ENCODE measurements around the gene SLC37A1. TPM values are rescaled to one million over a fixed set of nuclear protein-coding genes. Genes with fewer than 3 reads are reported as not detected.

The SLC37A1 gene
- total and polyA plus RNA-seq, 8 donors: 8.9 to 26.8 (median 10.5) TPM

GRCh38 chr21:42584296-42584641 lies 70.6 kb downstream of the SLC37A1 start:
- Histone ChIP-seq H3K27ac (no peak overlapping the region), H3K4me3 (no peak overlapping the region), H3K9me3 (no peaks in the 10 kb centered on the region), H3K36me3 (peaks cover 0 to 8% of the 10 kb centered on the region in 2 donors), H3K27me3 (no peaks in the 10 kb centered on the region), H3K4me1 (no peaks in the 10 kb centered on the region)
- intact Hi-C loops (cut with DNase I): no loop called here
- TF ChIP-seq, protein P1, sequence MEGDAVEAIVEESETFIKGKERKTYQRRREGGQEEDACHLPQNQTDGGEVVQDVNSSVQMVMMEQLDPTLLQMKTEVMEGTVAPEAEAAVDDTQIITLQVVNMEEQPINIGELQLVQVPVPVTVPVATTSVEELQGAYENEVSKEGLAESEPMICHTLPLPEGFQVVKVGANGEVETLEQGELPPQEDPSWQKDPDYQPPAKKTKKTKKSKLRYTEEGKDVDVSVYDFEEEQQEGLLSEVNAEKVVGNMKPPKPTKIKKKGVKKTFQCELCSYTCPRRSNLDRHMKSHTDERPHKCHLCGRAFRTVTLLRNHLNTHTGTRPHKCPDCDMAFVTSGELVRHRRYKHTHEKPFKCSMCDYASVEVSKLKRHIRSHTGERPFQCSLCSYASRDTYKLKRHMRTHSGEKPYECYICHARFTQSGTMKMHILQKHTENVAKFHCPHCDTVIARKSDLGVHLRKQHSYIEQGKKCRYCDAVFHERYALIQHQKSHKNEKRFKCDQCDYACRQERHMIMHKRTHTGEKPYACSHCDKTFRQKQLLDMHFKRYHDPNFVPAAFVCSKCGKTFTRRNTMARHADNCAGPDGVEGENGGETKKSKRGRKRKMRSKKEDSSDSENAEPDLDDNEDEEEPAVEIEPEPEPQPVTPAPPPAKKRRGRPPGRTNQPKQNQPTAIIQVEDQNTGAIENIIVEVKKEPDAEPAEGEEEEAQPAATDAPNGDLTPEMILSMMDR (IDR thresholded peaks at IDR 0.05): no peak
- DNase-seq (peak in 2 of 4 donors; percentile 21 to 72), ATAC-seq (no peak)

DNA sequence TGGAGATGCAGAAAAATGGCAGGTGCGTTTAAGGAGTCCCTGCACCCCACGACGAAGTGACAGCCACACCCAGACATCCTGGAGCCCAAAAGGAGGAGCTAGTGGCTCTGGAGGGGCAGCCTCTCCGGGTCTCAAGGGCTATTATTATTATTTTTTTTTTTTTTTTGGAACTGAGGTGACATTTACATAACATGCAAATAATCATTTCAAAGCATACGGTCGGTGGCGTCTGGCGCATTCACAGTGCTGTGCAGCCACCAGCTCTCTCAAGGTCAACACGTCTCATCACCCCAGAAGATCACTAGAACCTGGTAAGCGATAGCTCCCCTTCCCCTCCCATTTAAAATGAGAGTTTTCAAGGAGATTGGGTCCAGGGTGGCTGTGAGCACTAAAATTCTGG lies 72.2 kb downstream of the SLC37A1 start:
- intact Hi-C loops (cut with DNase I): no loop called here
- TF ChIP-seq, protein P1 (IDR thresholded peaks at IDR 0.05): no peak
- H3K27me3 ChIP-seq: no peaks in the 10 kb centered on the region
- H3K9me3 ChIP-seq: no peaks in the 10 kb centered on the region
- H3K4me3 ChIP-seq: no peak overlapping the region
- no peak for ATAC-seq
- no peak overlapping the region for H3K27ac ChIP-seq
- H3K36me3 ChIP-seq: peaks cover 0 to 2% of the 10 kb centered on the region in 2 donors
- peak in 1 of 4 donors; percentile 19 for DNase-seq
- peaks cover 0 to 3% of the 10 kb centered on the region in 2 donors for H3K4me1 ChIP-seq

DNA sequence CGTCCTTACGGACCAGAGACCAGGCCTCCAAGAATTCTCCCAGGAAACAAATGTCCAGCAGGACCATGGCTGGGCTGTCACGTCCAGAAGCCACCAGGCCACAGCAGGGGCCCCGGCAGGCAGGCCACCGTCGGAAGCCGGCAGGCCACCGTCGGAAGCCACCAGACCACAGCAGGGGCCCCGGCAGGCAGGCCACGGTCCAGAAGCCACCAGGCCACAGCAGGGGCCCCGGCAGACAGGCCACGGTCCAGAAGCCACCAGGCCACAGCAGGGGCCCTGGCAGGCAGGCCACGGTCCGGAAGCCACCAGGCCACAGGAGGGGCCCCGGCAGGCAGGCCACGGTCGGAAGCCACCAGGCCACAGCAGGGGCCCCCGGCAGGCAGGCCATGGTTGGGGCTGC lies 72.8 kb downstream of the SLC37A1 start:
- H3K9me3 ChIP-seq: no peaks in the 10 kb centered on the region
- H3K36me3 ChIP-seq: no peaks in the 10 kb centered on the region
- H3K4me3 ChIP-seq: no peak overlapping the region
- no peak for ATAC-seq
- H3K27me3 ChIP-seq: no peaks in the 10 kb centered on the region
- H3K27ac ChIP-seq: no peak overlapping the region
- H3K4me1 ChIP-seq: peaks cover 0 to 3% of the 10 kb centered on the region in 2 donors
- TF ChIP-seq, protein P1 (IDR thresholded peaks at IDR 0.05): no peak
- intact Hi-C loops (cut with DNase I): no loop called here
- DNase-seq: peak in 2 of 4 donors; percentile 9 to 51

GRCh38 chr21:42587036-42587435 lies 73.4 kb downstream of the SLC37A1 start:
- intact Hi-C loops (cut with DNase I): no loop called here
- no peak for DNase-seq
- no peak for ATAC-seq

GRCh38 chr21:42590431-42591131 lies 76.9 kb downstream of the SLC37A1 start:
- peaks cover 0 to 9% of the 10 kb centered on the region in 2 donors for H3K4me1 ChIP-seq
- ATAC-seq: no peak
- no peaks in the 10 kb centered on the region for H3K9me3 ChIP-seq
- no peak overlapping the region for H3K4me3 ChIP-seq
- peaks cover 0 to 12% of the 10 kb centered on the region in 2 donors for H3K27me3 ChIP-seq
- intact Hi-C loops (cut with DNase I): no loop called here
- TF ChIP-seq, protein P1 (IDR thresholded peaks at IDR 0.05): no peak
- H3K36me3 ChIP-seq: no peaks in the 10 kb centered on the region
- DNase-seq: no peak
- no peak overlapping the region for H3K27ac ChIP-seq

More at GRCh38 chr21:42587036-42587435, 73.4 kb downstream of the SLC37A1 start:
- H3K9me3 ChIP-seq: no peaks in the 10 kb centered on the region
- TF ChIP-seq, protein P1 (IDR thresholded peaks at IDR 0.05): no peak
- peaks cover 0 to 3% of the 10 kb centered on the region in 2 donors for H3K4me1 ChIP-seq
- H3K27ac ChIP-seq: no peak overlapping the region
- H3K27me3 ChIP-seq: no peaks in the 10 kb centered on the region
- no peak overlapping the region for H3K4me3 ChIP-seq
- no peaks in the 10 kb centered on the region for H3K36me3 ChIP-seq
